ENCODE results near the gene CEP63.

DNA sequence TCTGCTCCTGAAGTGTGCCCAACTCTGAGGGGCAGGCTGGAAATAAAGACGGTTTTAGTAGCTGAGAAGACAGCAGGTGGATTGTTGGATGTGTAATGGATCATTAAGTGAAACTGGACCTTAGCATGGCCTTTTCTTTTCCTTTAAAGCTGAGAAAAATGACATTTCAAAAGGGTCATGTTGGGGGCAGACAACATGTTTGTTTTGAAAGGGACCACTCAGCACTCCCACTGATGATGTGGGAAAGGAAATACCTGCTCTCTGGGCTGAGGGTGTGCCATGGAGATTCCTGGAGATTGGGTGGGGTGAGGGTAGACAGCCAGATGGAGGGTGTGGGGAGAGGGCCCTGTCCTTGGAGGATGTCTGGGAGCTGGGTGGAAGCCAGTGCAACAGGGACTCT, 38.5 kb upstream of the CEP63 start:
- TF ChIP-seq CTCF (conservative IDR thresholded peaks at IDR 0.05) (no peak), ZFX (IDR thresholded peaks at IDR 0.05) (no peak; the same call in 1 of the 2 replicates)

All from C4-2B (cell line).